Ramos (cell line): ENCODE measurements around the gene RPS15.

Experiments used
- in situ Hi-C: fragments of 300-500 bp; cut with MboI; formaldehyde crosslinking; loops from one replicate; pipeline ENCODE4 v1.14.3; 2022; ENCODE audit warnings: low sequenced_read_pairs; ENCODE audit not compliant: unreplicated experiment

The RPS15 gene

DNA sequence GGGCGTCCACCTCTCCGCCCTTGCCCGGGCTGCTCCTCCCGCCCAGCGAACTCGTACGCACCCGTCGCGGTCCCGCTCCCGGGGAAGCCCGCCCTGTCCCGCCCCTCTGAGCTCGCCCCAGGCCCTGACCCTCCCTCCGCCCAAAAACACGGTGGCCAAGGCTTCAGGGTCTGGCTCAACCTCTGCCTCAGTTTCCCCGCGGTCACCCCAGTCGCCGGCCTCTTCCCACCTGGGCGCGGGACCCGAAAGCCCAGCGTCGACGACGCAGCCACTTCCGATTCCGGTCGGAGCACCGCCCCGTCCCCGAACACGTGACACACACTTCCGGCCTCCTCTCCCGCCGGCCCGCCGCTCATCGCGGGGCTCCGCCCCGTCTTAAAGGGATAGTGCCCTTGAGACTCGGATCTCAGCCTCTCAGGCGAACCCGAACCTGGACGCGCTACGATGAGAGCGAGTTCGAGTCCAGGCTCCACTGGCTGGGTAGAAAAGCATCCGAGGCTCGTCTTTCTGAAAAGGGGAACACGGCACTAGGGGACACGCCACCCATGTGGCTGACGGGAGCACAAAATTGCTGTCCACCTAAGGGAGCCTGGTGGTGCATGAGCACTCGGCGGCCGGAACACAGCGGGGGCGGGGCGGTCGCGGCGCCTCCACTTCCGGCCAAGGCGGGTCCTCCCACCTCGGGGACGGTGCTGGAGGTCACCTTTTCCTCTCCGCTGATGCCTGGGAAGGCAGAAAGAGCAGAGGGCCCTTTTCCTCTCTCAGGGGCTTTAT lies 40.9 kb downstream of the RPS15 start, which contains the start of gene C19orf25:
C19orf25 (minus strand) TSS at position 282 of the 774 bp plus-strand sequence. CDS start 312 bp downstream, outside the sequence.
- in situ Hi-C loops = no loop called here

DNA sequence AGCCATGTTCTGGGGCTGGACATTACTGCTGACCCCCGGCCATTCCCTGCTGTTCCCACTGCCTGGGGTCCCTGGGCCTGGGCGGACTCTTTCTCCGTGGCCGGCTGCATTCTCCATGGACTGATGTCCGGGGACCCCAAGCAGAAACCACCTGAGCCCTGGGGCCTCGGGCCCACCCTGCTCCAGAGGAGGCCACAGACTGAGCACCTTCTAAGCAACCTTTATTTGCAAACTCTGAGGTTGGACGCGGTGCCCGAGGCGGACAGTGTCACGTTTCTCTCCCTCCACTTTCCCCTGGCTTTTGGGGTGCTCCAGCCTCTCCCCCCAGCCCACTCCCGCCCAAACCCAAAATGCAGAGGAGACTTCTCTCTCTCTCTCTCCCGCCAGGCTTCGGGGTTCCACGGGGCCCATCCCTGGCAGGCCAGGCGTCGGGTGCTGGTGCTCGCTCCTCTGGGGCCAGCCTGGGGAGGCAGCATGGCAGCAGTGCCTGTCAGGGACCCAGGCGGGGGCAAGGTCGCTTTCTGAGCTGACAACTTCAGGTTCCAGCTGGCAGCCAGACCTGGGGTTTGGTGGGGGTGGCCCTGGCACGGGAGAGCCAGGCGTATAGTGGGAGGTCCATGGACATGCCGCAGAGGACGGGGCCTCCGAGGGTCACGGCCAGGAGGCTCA lies 43.2 kb downstream of the RPS15 start:
- in situ Hi-C loops = no loop called here

DNA sequence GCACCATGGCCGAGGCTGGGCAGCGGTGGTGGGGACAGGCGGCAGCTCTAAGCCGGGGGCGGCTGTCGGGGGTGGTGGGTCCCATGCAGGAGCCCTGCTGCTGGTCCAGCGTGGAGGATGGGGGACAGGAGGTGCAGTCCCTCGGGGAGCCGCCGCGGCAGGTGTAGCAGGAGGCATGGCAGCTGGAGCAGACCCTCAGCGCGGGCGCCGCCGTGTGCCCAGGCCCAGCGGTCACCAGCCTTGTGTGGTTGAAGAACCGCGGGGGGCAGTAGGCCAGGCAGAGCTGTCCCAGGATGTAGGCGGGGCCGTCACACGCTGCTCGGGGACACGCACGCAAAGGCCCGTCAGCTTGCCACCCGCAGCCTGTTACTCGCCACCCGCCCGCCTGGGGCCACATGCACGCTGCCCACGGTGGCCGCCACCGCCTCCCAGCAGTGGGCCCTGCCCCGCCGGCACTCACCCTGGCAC lies 43.7 kb downstream of the RPS15 start:
- in situ Hi-C loops = no loop called here

DNA sequence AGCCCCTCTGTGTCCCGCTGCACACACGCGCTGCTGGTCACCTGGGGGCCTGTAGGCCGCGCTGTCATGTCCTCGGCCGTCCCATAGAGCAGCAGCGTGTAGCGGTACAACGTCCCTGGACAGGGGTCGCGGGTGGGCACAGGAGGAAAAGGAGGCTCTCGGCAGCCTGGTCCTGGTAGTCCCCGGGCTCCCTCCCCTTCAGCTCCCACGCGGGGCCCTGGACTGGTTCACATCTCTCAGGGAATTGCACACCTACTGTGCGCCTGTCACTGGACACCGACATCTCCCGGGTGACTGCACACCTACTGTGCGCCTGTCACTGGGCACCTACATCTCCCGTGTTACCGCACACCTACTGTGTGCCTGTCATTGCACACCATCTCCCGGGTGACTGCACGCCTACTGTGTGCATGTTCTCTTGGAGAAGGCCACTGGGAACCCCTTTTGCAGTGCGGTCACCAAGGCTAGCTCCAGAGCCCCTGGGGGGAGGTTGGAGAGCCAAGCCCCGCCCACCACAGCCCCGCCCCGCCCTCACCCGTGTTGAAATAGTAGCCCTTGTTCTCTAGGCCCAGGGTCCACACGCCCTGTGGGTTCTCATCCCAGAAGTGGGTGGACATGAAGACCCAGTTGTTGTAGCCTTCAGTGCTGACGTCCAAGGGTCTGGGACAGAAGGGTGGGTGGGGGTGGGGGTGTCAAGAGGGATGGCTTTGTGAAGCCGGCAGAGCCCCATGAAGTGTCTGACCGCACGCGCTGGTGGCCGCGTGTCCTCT lies 44.4 kb downstream of the RPS15 start:
- in situ Hi-C loops = no loop called here

DNA sequence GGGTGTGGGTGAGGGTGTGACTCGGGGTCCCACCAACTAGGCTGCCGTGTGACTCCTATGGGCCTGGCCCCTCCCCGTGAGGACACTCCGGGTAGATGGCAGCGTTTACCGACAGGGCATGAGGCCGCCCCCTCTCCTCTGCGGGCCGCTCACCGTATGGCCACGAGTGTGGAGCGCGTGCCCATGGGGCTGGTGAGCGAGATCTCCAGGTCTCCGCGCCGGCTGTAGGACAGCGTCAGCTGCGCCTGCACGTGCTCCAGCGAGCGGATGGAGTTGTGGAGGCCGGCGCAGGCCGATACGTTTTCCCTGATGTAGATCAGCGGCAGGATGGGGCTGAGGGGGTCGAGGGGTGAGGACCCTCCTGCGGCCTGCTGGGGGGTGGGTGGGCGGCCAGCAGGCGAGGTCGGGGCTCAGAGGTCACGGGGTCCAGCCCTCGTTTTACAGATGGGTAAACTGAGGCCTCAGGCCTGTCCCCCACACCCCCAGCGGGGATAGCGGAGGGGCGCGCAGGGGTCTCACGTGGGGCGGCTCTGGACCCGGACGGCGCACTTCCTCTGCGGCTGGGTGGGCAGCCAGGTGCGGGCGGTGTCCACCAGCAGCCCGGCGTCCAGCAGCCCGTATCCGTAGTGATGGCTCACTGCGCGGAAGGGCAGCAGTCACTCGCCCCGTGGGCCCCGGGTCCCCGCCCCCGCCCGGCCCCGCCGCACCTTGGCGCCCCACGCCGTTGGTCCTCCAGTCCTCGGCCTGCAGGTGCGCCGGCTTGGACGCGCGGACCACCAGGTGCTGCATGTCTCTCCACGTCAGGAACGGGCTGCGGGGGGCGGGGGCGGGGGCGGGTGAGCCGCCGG lies 45.2 kb downstream of the RPS15 start:
- in situ Hi-C loops = no loop called here

DNA sequence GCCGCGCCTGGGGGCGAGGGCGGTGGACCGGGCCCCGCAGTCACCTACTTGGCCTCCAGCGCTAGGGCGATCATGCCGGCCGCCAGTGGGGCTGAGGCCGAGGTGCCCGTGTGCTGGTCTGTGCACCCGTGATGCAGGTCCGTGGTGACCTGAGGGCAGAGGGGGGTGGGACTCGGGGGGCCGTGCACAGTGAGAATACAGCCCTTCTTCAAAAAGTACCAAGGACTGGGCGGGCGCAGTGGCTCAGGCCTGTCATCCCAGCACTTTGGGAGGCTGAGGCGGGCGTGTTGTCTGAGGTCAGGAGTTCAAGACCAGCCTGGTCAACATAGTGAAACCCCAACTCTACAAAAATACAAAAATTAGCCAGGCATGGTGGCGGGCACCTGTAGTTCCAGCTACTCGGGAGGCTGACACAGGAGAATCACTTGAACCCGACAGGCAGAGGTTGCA lies 45.8 kb downstream of the RPS15 start:
- in situ Hi-C loops = no loop called here

DNA sequence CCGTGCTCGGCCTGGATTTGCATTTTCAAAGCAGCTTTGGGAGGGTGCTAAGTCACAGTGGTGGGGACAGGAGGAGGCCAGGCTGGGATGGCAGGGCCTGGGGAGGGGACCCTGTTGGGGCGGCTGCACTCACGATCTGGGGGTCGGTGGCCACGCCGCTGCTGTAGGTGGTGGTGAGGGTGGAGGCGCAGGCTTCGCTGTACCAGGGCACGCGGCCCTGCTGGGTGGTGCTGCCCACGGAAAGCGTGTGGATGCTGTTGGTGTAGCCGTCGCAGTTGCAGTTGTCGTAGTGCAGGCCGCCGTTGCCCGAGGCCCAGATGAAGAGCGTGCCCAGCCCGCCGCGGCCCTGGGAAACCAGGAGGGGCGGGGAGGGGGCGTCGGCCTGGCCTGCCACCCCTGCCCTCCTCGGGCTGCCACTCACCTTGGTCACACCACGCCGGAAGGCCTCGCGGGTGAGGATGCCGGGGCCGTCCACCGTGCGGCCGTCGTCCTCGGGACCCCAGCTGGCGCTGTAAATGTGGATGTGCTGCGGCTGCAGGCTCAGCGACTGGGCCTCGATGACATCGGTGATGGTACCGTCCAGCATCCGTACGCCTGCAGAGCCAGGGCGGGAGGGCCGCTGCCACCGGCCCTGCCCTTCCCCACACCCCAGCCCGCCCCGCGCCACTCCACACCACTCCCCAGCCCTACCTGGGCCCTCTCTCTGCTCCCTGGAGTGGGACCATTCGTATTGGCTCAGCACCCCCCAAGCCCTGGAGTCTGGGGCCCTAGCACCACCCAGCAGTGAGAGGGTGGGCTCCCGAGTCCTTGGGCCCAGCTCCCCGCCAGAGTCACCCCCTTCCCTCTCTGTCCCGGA lies 48.8 kb downstream of the RPS15 start:
- in situ Hi-C loops = no loop called here

DNA sequence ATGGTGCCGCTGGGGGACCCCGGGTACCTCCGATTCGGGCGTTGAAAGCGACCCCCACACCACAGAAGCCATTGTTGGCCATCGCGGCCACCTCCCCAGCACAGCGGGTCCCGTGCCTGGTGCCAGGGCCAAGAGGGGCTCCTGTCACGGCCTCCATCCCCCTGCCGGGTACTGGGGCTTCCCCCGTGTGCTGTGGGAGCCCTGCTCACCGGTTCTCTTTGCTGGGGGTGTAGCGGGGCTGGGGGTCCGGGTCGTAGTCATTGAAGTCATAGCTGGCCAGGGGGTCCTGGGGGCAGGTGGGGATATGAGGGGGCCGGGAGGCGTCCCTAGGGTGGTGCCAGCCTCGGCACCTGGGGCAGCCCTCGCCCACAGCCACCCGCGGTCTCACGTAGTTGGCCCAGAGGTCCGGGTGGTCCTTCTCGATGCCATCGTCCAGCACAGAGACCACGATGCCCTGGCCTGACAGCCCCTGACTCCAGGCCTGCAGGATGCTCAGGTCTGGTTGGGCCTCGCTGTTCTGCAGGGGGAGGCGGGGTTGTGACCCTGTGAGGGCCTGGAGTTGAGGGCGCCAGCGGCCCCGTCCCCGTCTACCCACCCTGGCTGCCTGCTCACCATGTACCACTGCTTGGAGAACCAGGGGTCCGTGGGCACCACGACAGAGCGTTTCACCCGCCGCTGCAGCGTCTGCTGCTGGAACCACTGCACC lies 49.5 kb downstream of the RPS15 start:
- in situ Hi-C loops = no loop called here

DNA sequence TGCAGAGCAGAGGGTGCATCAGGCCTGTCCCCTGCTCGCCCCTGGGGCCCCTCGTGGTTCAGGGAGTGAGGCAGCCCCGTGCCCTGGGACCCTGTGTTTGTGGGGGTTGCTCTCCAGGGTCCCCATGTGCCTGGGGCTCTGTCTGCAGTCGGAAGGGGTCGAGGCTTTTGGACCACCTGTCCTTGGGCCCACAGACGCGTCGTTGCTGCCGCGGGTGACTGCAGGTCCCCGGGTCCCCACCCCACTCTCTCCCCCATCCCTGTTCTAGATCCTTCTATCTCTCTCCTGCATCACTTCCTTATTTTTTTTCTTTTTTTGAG lies 50.0 kb downstream of the RPS15 start:
- in situ Hi-C loops = no loop called here

DNA sequence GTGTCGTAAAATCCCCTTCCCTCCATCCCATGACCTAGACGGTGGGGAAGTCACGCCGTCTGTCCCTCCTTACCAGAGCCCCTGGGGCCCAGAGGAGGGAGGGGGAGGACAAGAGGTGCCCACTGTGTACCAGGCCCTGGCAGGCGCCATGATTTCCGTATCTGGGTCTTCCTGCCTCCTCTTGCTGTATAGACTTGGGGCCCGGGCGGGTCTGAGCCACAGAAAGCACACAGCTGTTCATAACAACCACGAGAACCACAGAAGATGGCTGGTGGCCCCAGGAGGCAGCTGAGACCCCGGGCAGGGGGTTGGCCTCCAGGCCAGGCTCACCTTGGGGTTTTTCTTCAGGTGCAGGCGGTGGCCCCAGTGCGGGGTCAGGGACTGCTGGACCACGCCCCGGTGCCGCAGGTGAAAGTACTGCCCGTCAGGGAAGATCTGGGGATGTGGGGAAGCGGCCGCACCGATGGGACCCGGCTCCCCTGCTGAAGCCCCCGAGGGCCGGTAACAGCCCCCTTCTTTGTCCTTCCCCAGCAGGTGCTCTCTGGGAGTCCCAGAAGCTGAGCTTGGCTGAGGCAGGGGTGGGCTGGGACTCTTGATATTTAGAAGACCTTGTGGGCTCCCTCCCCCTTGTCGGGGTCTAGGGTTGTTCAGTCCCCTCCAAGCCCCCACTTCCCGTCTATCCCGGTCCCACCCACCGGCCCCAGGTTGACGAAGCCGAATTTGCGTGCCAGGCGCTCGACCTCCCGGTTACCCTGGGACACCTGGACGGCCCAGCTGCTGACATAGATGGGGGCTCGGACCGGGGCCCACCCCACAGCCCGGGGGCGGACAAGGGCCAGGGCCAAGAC lies 51.5 kb downstream of the RPS15 start:
- in situ Hi-C loops = no loop called here
